Measurements from ENCODE around the gene C10orf90. TPM values are rescaled to one million over a fixed set of nuclear protein-coding genes. Genes with fewer than 3 reads are reported as not detected.
"Not testable (repeated sequence)": the region's sequence is repeated elsewhere in the genome, so short reads cannot be mapped to it uniquely, and the experiment has no call there.

Gene C10orf90
- total RNA-seq, 1 donor from 2014 or later: not detected

- H3K9me3 Mint-ChIP-seq (ENCODE audit: low read depth): no peaks in the 10 kb centered on the region
- H3K4me1 Mint-ChIP-seq (ENCODE audit: low read depth): peaks cover 8% of the 10 kb centered on the region
- no peak overlapping the region for H3K27ac Mint-ChIP-seq
- H3K27me3 Mint-ChIP-seq: peaks cover 41% of the 10 kb centered on the region
- no peak overlapping the region for H3K4me3 Mint-ChIP-seq (ENCODE audit: low read depth)
- DNase-seq (ENCODE audit: low spot score, unreplicated experiment): no peak
- no peaks in the 10 kb centered on the region for H3K36me3 Mint-ChIP-seq (ENCODE audit: insufficient read depth)
- TF ChIP-seq CTCF (IDR thresholded peaks at IDR 0.05; ENCODE audit: unreplicated experiment): no peak
Observed at GRCh38 chr10:126561921-126562680, 108.4 kb downstream of the C10orf90 start.

GRCh38 chr10:126561294-126561920 lies 109.1 kb downstream of the C10orf90 start:
- H3K4me3 Mint-ChIP-seq (ENCODE audit: low read depth): no peak overlapping the region
- H3K9me3 Mint-ChIP-seq (ENCODE audit: low read depth): no peaks in the 10 kb centered on the region
- no peak for DNase-seq (ENCODE audit: low spot score, unreplicated experiment)

GRCh38 chr10:126558881-126559280 lies 111.6 kb downstream of the C10orf90 start:
- TF ChIP-seq CTCF (IDR thresholded peaks at IDR 0.05; ENCODE audit: unreplicated experiment): no peak
- Mint-ChIP-seq H3K9me3 (ENCODE audit: low read depth) (no peaks in the 10 kb centered on the region), H3K36me3 (ENCODE audit: insufficient read depth) (no peaks in the 10 kb centered on the region), H3K4me3 (ENCODE audit: low read depth) (no peak overlapping the region), H3K4me1 (ENCODE audit: low read depth) (peaks cover 8% of the 10 kb centered on the region), H3K27ac (no peak overlapping the region), H3K27me3 (peaks cover 32% of the 10 kb centered on the region)
- no peak for DNase-seq (ENCODE audit: low spot score, unreplicated experiment)

More at GRCh38 chr10:126561294-126561920, 109.1 kb downstream of the C10orf90 start:
- Mint-ChIP-seq H3K36me3 (ENCODE audit: insufficient read depth) (no peaks in the 10 kb centered on the region), H3K4me1 (ENCODE audit: low read depth) (peaks cover 8% of the 10 kb centered on the region), H3K27me3 (peaks cover 34% of the 10 kb centered on the region), H3K27ac (no peak overlapping the region)
- TF ChIP-seq CTCF (IDR thresholded peaks at IDR 0.05; ENCODE audit: unreplicated experiment): no peak

GRCh38 chr10:126551202-126551601 lies 119.3 kb downstream of the C10orf90 start:
- H3K4me1 Mint-ChIP-seq (ENCODE audit: low read depth): no peaks in the 10 kb centered on the region
- no peak for DNase-seq (ENCODE audit: low spot score, unreplicated experiment)
- no peaks in the 10 kb centered on the region for H3K36me3 Mint-ChIP-seq (ENCODE audit: insufficient read depth)

GRCh38 chr10:126550586-126550985 lies 119.9 kb downstream of the C10orf90 start:
- H3K4me3 Mint-ChIP-seq (ENCODE audit: low read depth); H3K36me3 Mint-ChIP-seq (ENCODE audit: insufficient read depth); H3K27ac Mint-ChIP-seq; H3K9me3 Mint-ChIP-seq (ENCODE audit: low read depth); DNase-seq (ENCODE audit: low spot score, unreplicated experiment); H3K4me1 Mint-ChIP-seq (ENCODE audit: low read depth): not testable (repeated sequence)
- peaks cover 12% of the 10 kb centered on the region for H3K27me3 Mint-ChIP-seq

More at GRCh38 chr10:126551202-126551601, 119.3 kb downstream of the C10orf90 start:
- Mint-ChIP-seq H3K4me3 (ENCODE audit: low read depth) (no peak overlapping the region), H3K27ac (no peak overlapping the region), H3K27me3 (peaks cover 6% of the 10 kb centered on the region), H3K9me3 (ENCODE audit: low read depth) (no peaks in the 10 kb centered on the region)
- no peak for TF ChIP-seq CTCF (IDR thresholded peaks at IDR 0.05; ENCODE audit: unreplicated experiment)
